ENCODE results near the gene IL22RA2.

- no peak for TF ChIP-seq CTCF (IDR thresholded peaks at IDR 0.05)
- no peak for TF ChIP-seq POLR2AphosphoS5 (IDR thresholded peaks at IDR 0.05)
- TF ChIP-seq POLR2A (IDR thresholded peaks at IDR 0.05) = no peak
These were observed 37.4 kb downstream of the IL22RA2 start for GRCh38 chr6:137136065-137136464.
